T-helper 1 cell treated with Interleukin-12 subunit alpha and Interleukin-12 subunit beta and Interleukin-4 antibody, amounts not matched to agents 30 ng/mL and 1 ng/mL, for 36 hours (primary cell): ENCODE results near the gene ANKRD36B. TPM values are rescaled to one million over a fixed set of nuclear protein-coding genes. Genes with fewer than 3 reads are reported as not detected.
"Not testable (repeated sequence)": the region's sequence is repeated elsewhere in the genome, so short reads cannot be mapped to it uniquely, and the experiment has no call there.

Experiments
- intact Hi-C: fragments of 100-400 bp; cut with micrococcal nuclease; formaldehyde crosslinking; loops from one replicate; pipeline ENCODE4 v1.15.1; 2024
- total RNA-seq: library from RNA; stranded (reverse); gene quantifications from 2 replicates; pipeline ENCODE4 v1.2.3, GENCODE V29; 2022

Gene ANKRD36B
- total RNA-seq, 1 donor from 2014 or later: 72.0 TPM

- intact Hi-C loops: not testable (repeated sequence)
These were observed 39.2 kb downstream of the ANKRD36B start for GRCh38 chr2:97550498-97550897.

GRCh38 chr2:97549058-97549457, 40.6 kb downstream of the ANKRD36B start:
- intact Hi-C loops: not testable (repeated sequence)

- intact Hi-C loops: not testable (repeated sequence)
These were observed 41.1 kb downstream of the ANKRD36B start for GRCh38 chr2:97548536-97548935.

GRCh38 chr2:97546711-97547110, 43.0 kb downstream of the ANKRD36B start:
- intact Hi-C loops: no loop called here

- intact Hi-C loops: not testable (repeated sequence)
These were observed 44.8 kb downstream of the ANKRD36B start for GRCh38 chr2:97544911-97545310.

GRCh38 chr2:97525904-97526303, 63.8 kb downstream of the ANKRD36B start:
- intact Hi-C loops: not testable (repeated sequence)

GRCh38 chr2:97523816-97524215, 65.9 kb downstream of the ANKRD36B start:
- intact Hi-C loops: not testable (repeated sequence)

GRCh38 chr2:97522916-97523555, 66.6 kb downstream of the ANKRD36B start:
- intact Hi-C loops: not testable (repeated sequence)

GRCh38 chr2:97495651-97496050, 94.0 kb downstream of the ANKRD36B start:
- intact Hi-C loops: not testable (repeated sequence)

- intact Hi-C loops: not testable (repeated sequence)
These were observed 99.5 kb downstream of the ANKRD36B start for GRCh38 chr2:97490141-97490540.

Other genes with a start within 250 kb of the ANKRD36B start
- gene COX5B, start 56.2 kb upstream of the ANKRD36B start, total RNA-seq: 200 and 209 TPM in 2 replicates
- gene ACTR1B, start 74.2 kb upstream of the ANKRD36B start, total RNA-seq: 83.2 and 84.6 TPM in 2 replicates
- gene C2orf92, start 79.8 kb upstream of the ANKRD36B start, total RNA-seq: 12.4 and 15.6 TPM in 2 replicates
- gene ZAP70, start 123.7 kb upstream of the ANKRD36B start, total RNA-seq: 346 and 364 TPM in 2 replicates